ENCODE data around the gene HS6ST2.
"Not testable (repeated sequence)": the region's sequence is repeated elsewhere in the genome, so short reads cannot be mapped to it uniquely, and the experiment has no call there.

HS6ST2 gene

DNA sequence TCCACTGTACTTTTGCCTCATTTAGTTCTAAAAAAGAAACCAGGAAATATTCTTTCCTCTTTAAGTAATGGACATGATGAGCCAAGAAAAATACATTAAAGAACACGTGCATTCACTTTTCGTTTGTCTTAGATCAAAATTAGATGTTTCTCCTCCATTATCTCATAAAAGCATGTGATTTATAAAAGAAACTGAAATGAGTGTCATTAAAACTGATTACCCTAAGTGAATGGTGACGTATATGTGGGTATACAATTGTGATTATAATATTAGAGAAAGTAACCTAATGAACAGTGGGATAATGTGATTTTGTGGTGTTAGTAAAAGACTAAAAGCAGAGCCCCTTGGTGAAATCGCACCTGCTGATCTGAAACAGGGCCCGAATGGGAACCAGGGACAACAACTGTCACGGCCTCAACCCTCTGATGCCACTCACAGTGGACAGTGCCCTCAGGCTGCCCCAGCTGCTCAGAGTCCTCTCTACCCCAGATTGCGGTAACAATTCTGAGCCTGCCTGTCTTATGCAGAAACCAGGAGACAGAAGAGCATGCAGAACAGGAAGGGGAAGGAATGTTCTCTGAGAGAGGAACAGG lies 25.7 kb upstream of the HS6ST2 start:
- TF ChIP-seq, protein P1, sequence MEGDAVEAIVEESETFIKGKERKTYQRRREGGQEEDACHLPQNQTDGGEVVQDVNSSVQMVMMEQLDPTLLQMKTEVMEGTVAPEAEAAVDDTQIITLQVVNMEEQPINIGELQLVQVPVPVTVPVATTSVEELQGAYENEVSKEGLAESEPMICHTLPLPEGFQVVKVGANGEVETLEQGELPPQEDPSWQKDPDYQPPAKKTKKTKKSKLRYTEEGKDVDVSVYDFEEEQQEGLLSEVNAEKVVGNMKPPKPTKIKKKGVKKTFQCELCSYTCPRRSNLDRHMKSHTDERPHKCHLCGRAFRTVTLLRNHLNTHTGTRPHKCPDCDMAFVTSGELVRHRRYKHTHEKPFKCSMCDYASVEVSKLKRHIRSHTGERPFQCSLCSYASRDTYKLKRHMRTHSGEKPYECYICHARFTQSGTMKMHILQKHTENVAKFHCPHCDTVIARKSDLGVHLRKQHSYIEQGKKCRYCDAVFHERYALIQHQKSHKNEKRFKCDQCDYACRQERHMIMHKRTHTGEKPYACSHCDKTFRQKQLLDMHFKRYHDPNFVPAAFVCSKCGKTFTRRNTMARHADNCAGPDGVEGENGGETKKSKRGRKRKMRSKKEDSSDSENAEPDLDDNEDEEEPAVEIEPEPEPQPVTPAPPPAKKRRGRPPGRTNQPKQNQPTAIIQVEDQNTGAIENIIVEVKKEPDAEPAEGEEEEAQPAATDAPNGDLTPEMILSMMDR (conservative IDR thresholded peaks at IDR 0.05), result no peak
- TF ChIP-seq ZFX (IDR thresholded peaks at IDR 0.05), result no peak
- H3K27ac ChIP-seq, result no peak overlapping the region

DNA sequence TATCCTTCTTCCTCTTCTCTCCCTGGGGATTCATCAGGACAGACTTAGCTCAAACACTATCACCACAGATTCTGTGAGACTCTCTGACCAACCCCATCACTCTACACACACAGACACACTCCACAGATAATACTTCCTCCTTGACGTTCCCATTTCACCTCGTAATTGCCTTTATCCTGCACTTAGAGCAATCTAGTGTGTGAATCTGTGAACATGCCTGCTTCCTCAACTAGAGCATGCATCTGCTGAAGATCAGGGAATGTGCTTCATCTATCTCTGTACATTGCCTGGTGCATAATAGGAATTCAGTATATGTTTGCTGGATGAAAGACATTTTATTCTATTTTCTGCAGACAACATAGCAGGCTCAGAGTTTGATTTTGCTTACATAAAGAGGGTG lies 25.1 kb upstream of the HS6ST2 start:
- TF ChIP-seq, protein P1 (conservative IDR thresholded peaks at IDR 0.05), result no peak
- TF ChIP-seq ZFX (IDR thresholded peaks at IDR 0.05), result no peak
- no peak overlapping the region for H3K27ac ChIP-seq

DNA sequence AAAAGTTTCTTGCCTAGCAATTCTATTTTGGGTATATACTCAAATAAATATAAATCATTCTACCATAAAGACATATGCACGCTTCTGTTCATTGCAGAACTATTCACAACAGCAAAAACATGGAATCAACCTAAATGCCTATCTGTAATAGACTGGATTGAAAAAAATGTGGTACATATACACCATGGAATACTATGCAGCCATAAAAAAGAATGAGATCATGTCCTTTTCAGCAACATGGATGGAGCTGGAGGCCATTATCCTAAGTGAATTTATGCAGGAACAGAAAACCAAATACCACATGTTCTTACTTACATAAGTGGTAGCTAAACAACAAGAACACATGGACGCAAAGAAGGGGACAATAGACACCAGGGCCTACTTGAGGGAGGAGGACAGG lies 21.6 kb upstream of the HS6ST2 start:
- not testable (repeated sequence) for H3K27ac ChIP-seq

DNA sequence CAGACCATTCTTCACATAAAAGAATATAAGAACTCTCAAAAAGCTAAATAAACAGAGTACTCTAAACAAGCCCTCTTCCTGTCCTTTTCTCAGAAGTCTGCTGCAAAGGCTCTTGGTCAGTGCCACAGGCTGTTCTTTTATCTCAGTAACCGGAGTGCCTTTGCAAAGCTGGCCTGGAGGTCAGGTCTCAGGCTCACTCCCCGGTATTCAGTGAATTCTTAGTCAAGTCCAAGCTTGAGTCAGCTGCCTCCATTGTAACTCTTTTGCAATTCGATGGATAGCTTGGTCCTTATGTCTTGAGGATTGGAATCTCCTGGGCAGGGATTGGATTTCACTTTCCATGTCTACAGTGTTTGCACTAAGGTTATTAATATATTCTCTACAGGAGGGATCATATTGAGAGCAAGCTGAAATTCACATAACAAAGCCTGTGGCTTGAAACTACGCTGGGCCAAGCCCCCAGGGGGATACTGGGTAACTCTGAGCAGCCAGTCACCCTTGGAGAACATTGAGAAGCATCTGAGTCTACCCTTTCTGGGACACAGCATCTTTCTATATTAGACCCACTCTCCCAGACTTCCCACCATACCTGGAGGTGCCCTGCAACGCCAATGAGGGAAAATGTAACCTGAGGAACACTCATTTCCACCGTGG lies 10.0 kb upstream of the HS6ST2 start:
- TF ChIP-seq, protein P1 (conservative IDR thresholded peaks at IDR 0.05), result no peak
- TF ChIP-seq ZFX (IDR thresholded peaks at IDR 0.05), result no peak
- H3K27ac ChIP-seq, result no peak overlapping the region

DNA sequence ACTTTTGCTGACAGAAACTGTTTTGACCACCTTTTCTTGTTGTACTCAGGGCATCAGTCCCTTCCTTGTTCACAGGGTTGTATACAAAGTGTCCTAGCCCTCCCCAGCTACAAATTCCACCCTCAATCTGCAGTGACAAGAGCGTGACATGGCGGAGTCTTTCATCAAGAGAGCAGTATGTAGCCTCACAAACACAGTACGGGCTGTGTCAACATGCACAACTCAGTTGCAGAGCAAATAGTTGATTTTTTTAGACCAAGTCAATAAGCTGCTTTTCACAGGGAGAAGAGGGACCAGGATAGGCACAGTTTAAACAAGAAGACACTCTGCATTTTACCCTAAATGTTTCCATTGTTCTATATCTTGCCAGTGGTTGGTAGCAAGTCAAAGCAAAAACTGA lies 8.6 kb upstream of the HS6ST2 start:
- H3K27ac ChIP-seq, result no peak overlapping the region
- no peak for TF ChIP-seq ZFX (IDR thresholded peaks at IDR 0.05)
- TF ChIP-seq, protein P1 (conservative IDR thresholded peaks at IDR 0.05), result no peak

GRCh38 chrX:132965461-132965860 lies 7.0 kb upstream of the HS6ST2 start:
- TF ChIP-seq, protein P1 (conservative IDR thresholded peaks at IDR 0.05), result no peak
- TF ChIP-seq ZFX (IDR thresholded peaks at IDR 0.05), result no peak
- H3K27ac ChIP-seq, result no peak overlapping the region

DNA sequence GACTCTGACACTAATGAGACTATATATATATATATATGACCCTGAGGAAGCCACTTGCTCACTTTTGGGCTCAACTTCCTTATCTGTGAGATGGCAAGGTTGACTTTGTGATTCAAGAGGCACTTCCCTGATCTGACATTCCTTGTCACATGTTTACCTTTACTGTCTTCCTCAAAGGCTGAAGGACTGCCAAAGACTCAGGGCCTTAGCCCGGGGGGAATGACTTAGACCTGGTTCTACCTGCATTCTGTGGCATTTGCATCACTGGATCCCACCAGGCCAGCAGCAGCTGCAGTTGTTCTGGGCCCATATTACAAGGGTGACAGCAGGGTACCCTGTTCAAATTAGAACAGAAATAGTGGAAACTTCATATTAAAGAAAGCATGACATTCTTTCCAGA lies 3.1 kb upstream of the HS6ST2 start:
- H3K27ac ChIP-seq, result no peak overlapping the region; the same call in 1 of the 2 replicates
- TF ChIP-seq, protein P1 (conservative IDR thresholded peaks at IDR 0.05), result no peak
- TF ChIP-seq ZFX (IDR thresholded peaks at IDR 0.05), result no peak
